Memory B cell (primary cell): ENCODE data around the gene CFTR.
"Not testable (repeated sequence)": the region's sequence is repeated elsewhere in the genome, so short reads cannot be mapped to it uniquely, and the experiment has no call there.

Source experiments
- ATAC-seq: fragments of 150-1000 bp; cut with Tn5 transposase; 2 replicates; pipeline ENCODE4 v1.10.0; 2021; ENCODE audit warnings: low read depth, mild to moderate bottlenecking, moderate library complexity
- DNase-seq, 2 donors: peaks; one replicate each; pipeline ENCODE4 v3.0.0; 2022; ENCODE audit warnings: low spot score in 2 of 2
- H3K27ac Mint-ChIP-seq: one replicate; pipeline ENCODE4 v1.8.0; 2022; ENCODE audit warnings: mild to moderate bottlenecking, moderate library complexity, mixed read lengths
- H3K27me3 Mint-ChIP-seq: one replicate; pipeline ENCODE4 v1.8.0; 2022; ENCODE audit warnings: mixed read lengths
- H3K36me3 Mint-ChIP-seq: one replicate; pipeline ENCODE4 v1.8.0; 2022; ENCODE audit warnings: mild to moderate bottlenecking, mixed read lengths
- H3K4me1 Mint-ChIP-seq: one replicate; pipeline ENCODE4 v1.8.0; 2022; ENCODE audit warnings: mixed read lengths
- H3K4me3 Mint-ChIP-seq: one replicate; pipeline ENCODE4 v1.8.0; 2022; ENCODE audit warnings: mild to moderate bottlenecking, moderate library complexity, mixed read lengths
- H3K9me3 Mint-ChIP-seq: one replicate; pipeline ENCODE4 v1.8.0; 2022; ENCODE audit warnings: mixed read lengths

CFTR gene

GRCh38 chr7:117479225-117480054 is at the start of gene CFTR:
CFTR (plus strand) TSS chr7:117480025; CDS start chr7:117480095, 70 bp downstream.
- H3K4me3 Mint-ChIP-seq, result no peak within 1 kb of the TSS
- H3K36me3 Mint-ChIP-seq, result no peaks in the 10 kb centered on the region
- no peak for DNase-seq
- peaks cover 7% of the 10 kb centered on the region for H3K27me3 Mint-ChIP-seq
- H3K4me1 Mint-ChIP-seq, result no peaks in the 10 kb centered on the region
- ATAC-seq, result no peak
- H3K9me3 Mint-ChIP-seq, result peaks cover 2% of the 10 kb centered on the region
- no peak within 1 kb of the TSS for H3K27ac Mint-ChIP-seq

GRCh38 chr7:117435475-117436043 is 44.3 kb upstream of the CFTR start:
- no peak for DNase-seq
- peaks cover 3% of the 10 kb centered on the region for H3K4me1 Mint-ChIP-seq
- no peaks in the 10 kb centered on the region for H3K9me3 Mint-ChIP-seq
- no peaks in the 10 kb centered on the region for H3K36me3 Mint-ChIP-seq
- H3K27ac Mint-ChIP-seq, result no peak overlapping the region
- no peak for ATAC-seq
- H3K27me3 Mint-ChIP-seq, result no peaks in the 10 kb centered on the region
- H3K4me3 Mint-ChIP-seq, result no peak overlapping the region

GRCh38 chr7:117444646-117445045 is 35.2 kb upstream of the CFTR start:
- ATAC-seq (no peak), DNase-seq (no peak)
- Mint-ChIP-seq H3K27me3 (peaks cover 3% of the 10 kb centered on the region), H3K4me1 (no peaks in the 10 kb centered on the region), H3K4me3 (no peak overlapping the region), H3K9me3 (peaks cover 7% of the 10 kb centered on the region), H3K36me3 (peaks cover 2% of the 10 kb centered on the region), H3K27ac (no peak overlapping the region)

- peaks cover 2% of the 10 kb centered on the region for H3K36me3 Mint-ChIP-seq
- no peak overlapping the region for H3K27ac Mint-ChIP-seq
- peaks cover 3% of the 10 kb centered on the region for H3K27me3 Mint-ChIP-seq
- H3K4me1 Mint-ChIP-seq, result no peaks in the 10 kb centered on the region
- ATAC-seq (no peak), DNase-seq (no peak)
- no peak overlapping the region for H3K4me3 Mint-ChIP-seq
- H3K9me3 Mint-ChIP-seq, result peaks cover 12% of the 10 kb centered on the region
Measured at GRCh38 chr7:117445206-117445605, 34.6 kb upstream of the CFTR start.

- H3K4me3 Mint-ChIP-seq, result no peak overlapping the region
- peaks cover 3% of the 10 kb centered on the region for H3K27me3 Mint-ChIP-seq
- no peaks in the 10 kb centered on the region for H3K36me3 Mint-ChIP-seq
- H3K27ac Mint-ChIP-seq, result no peak overlapping the region
- DNase-seq (no peak), ATAC-seq (no peak)
- H3K4me1 Mint-ChIP-seq, result no peaks in the 10 kb centered on the region
- H3K9me3 Mint-ChIP-seq, result peaks cover 13% of the 10 kb centered on the region
Measured at GRCh38 chr7:117446220-117446815, 33.5 kb upstream of the CFTR start.

- peaks cover 3% of the 10 kb centered on the region for H3K27me3 Mint-ChIP-seq
- H3K4me1 Mint-ChIP-seq, result no peaks in the 10 kb centered on the region
- peaks cover 14% of the 10 kb centered on the region for H3K9me3 Mint-ChIP-seq
Measured at GRCh38 chr7:117448655-117449054, 31.2 kb upstream of the CFTR start.

GRCh38 chr7:117458977-117459583 is 20.7 kb upstream of the CFTR start:
- Mint-ChIP-seq H3K27me3 (no peaks in the 10 kb centered on the region), H3K9me3 (peaks cover 2% of the 10 kb centered on the region), H3K4me3 (no peak overlapping the region), H3K4me1 (no peaks in the 10 kb centered on the region), H3K36me3 (no peaks in the 10 kb centered on the region), H3K27ac (no peak overlapping the region)
- no peak for DNase-seq
- no peak for ATAC-seq

More at GRCh38 chr7:117448655-117449054, 31.2 kb upstream of the CFTR start:
- Mint-ChIP-seq H3K36me3 (no peaks in the 10 kb centered on the region), H3K4me3 (no peak overlapping the region), H3K27ac (no peak overlapping the region)
- ATAC-seq, result no peak
- DNase-seq, result no peak

GRCh38 chr7:117459735-117460134 is 20.1 kb upstream of the CFTR start:
- Mint-ChIP-seq H3K27me3 (no peaks in the 10 kb centered on the region), H3K36me3 (no peaks in the 10 kb centered on the region), H3K9me3 (peaks cover 2% of the 10 kb centered on the region), H3K27ac (no peak overlapping the region), H3K4me1 (no peaks in the 10 kb centered on the region), H3K4me3 (no peak overlapping the region)
- no peak for DNase-seq
- no peak for ATAC-seq

GRCh38 chr7:117460815-117461214 is 19.0 kb upstream of the CFTR start:
- ATAC-seq, H3K36me3 Mint-ChIP-seq, H3K4me1 Mint-ChIP-seq, H3K27ac Mint-ChIP-seq, H3K9me3 Mint-ChIP-seq, H3K4me3 Mint-ChIP-seq, DNase-seq, H3K27me3 Mint-ChIP-seq: not testable (repeated sequence)

- no peaks in the 10 kb centered on the region for H3K9me3 Mint-ChIP-seq
- H3K4me1 Mint-ChIP-seq, result no peaks in the 10 kb centered on the region
- no peaks in the 10 kb centered on the region for H3K27me3 Mint-ChIP-seq
- DNase-seq (no peak), ATAC-seq (no peak)
- no peak overlapping the region for H3K27ac Mint-ChIP-seq
- H3K4me3 Mint-ChIP-seq, result no peak overlapping the region
- H3K36me3 Mint-ChIP-seq, result no peaks in the 10 kb centered on the region
Measured at GRCh38 chr7:117468174-117468573, 11.7 kb upstream of the CFTR start.

- H3K36me3 Mint-ChIP-seq, result no peaks in the 10 kb centered on the region
- H3K4me1 Mint-ChIP-seq, result no peaks in the 10 kb centered on the region
- no peak overlapping the region for H3K4me3 Mint-ChIP-seq
- H3K9me3 Mint-ChIP-seq, result no peaks in the 10 kb centered on the region
- ATAC-seq (no peak), DNase-seq (no peak)
- H3K27ac Mint-ChIP-seq, result no peak overlapping the region
- peaks cover 1% of the 10 kb centered on the region for H3K27me3 Mint-ChIP-seq
Measured at GRCh38 chr7:117470777-117471176, 9.0 kb upstream of the CFTR start.

GRCh38 chr7:117472335-117472734 is 7.5 kb upstream of the CFTR start:
- peaks cover 1% of the 10 kb centered on the region for H3K27me3 Mint-ChIP-seq

GRCh38 chr7:117476557-117477215 is 3.1 kb upstream of the CFTR start:
- no peak for DNase-seq
- Mint-ChIP-seq H3K27ac (no peak overlapping the region), H3K4me3 (no peak overlapping the region), H3K4me1 (no peaks in the 10 kb centered on the region), H3K9me3 (peaks cover 2% of the 10 kb centered on the region), H3K36me3 (no peaks in the 10 kb centered on the region), H3K27me3 (peaks cover 7% of the 10 kb centered on the region)
- ATAC-seq, result no peak

More at GRCh38 chr7:117472335-117472734, 7.5 kb upstream of the CFTR start:
- no peaks in the 10 kb centered on the region for H3K9me3 Mint-ChIP-seq
- no peak for DNase-seq
- H3K4me1 Mint-ChIP-seq, result no peaks in the 10 kb centered on the region
- H3K27ac Mint-ChIP-seq, result no peak overlapping the region
- ATAC-seq, result no peak
- H3K36me3 Mint-ChIP-seq, result no peaks in the 10 kb centered on the region
- H3K4me3 Mint-ChIP-seq, result no peak overlapping the region

GRCh38 chr7:117478836-117479224 is 995 bp upstream of the CFTR start:
- H3K27ac Mint-ChIP-seq, result no peak overlapping the region
- H3K27me3 Mint-ChIP-seq, result peaks cover 7% of the 10 kb centered on the region
- H3K36me3 Mint-ChIP-seq, result no peaks in the 10 kb centered on the region
- H3K9me3 Mint-ChIP-seq, result peaks cover 2% of the 10 kb centered on the region
- no peak overlapping the region for H3K4me3 Mint-ChIP-seq
- ATAC-seq, result no peak
- no peaks in the 10 kb centered on the region for H3K4me1 Mint-ChIP-seq
- no peak for DNase-seq
